Loucy (cell line): ENCODE data around the gene EZR.
A peak's percentile ranks its signal among the peaks of the same experiment; 100 is the strongest.

ENCODE experiments used
- H2AFZ ChIP-seq: fragments of 200-600 bp; sonication (generic); 2 replicates; pipeline ENCODE4 v1.6.0; 2016; ENCODE audit warnings: antibody characterized with exemption, mild to moderate bottlenecking, low read length, moderate library complexity
- H3F3A ChIP-seq: fragments of 200-600 bp; 2 replicates; pipeline ENCODE4 v1.6.0; 2016; ENCODE audit warnings: antibody characterized with exemption, low read depth, mild to moderate bottlenecking
- H3K27me3 ChIP-seq: fragments of 200-600 bp; sonication (generic); 2 replicates; pipeline ENCODE4 v1.6.1; 2014; ENCODE audit warnings: low read length, mild to moderate bottlenecking; ENCODE audit not compliant: insufficient read depth, poor library complexity, severe bottlenecking
- H3K36me3 ChIP-seq: fragments of 200-600 bp; sonication (generic); 2 replicates; pipeline ENCODE4 v1.6.1; 2016; ENCODE audit warnings: low read length; ENCODE audit not compliant: insufficient read depth
- H3K4me1 ChIP-seq: fragments of 200-600 bp; sonication (generic); 2 replicates; pipeline ENCODE4 v1.5.1; 2014; ENCODE audit warnings: low read length, mild to moderate bottlenecking; ENCODE audit not compliant: insufficient read depth, poor library complexity, severe bottlenecking
- H3K4me2 ChIP-seq: fragments of 200-600 bp; sonication (generic); 2 replicates; pipeline ENCODE4 v1.6.0; 2014; ENCODE audit warnings: antibody characterized with exemption, low read length, low read depth, mild to moderate bottlenecking; ENCODE audit not compliant: poor library complexity, severe bottlenecking
- H3K4me3 ChIP-seq: fragments of 200-600 bp; sonication (generic); 2 replicates; pipeline ENCODE4 v1.5.1; 2014; ENCODE audit warnings: low read length, mild to moderate bottlenecking, mixed read lengths; ENCODE audit not compliant: poor library complexity, severe bottlenecking
- H3K79me2 ChIP-seq: fragments of 200-600 bp; sonication (generic); 2 replicates; pipeline ENCODE4 v1.6.1; 2014; ENCODE audit warnings: low read length; ENCODE audit not compliant: insufficient read depth
- H3K9ac ChIP-seq: fragments of 200-600 bp; sonication (generic); 2 replicates; pipeline ENCODE4 v1.6.0; 2014; ENCODE audit warnings: mild to moderate bottlenecking, low read depth, low read length, moderate library complexity; ENCODE audit not compliant: poor library complexity, severe bottlenecking
- H3K9me2 ChIP-seq: fragments of 200-600 bp; sonication (generic); replicated peaks from 2 replicates; pipeline ENCODE4 v1.6.1; 2016; ENCODE audit warnings: low read depth, low read length, mixed read lengths
- H3K9me3 ChIP-seq: fragments of 200-600 bp; sonication (generic); 2 replicates; pipeline ENCODE4 v1.6.1; 2014; ENCODE audit warnings: mild to moderate bottlenecking, antibody characterized with exemption, low read length, low read depth; ENCODE audit not compliant: insufficient read depth
- H4K20me1 ChIP-seq: fragments of 200-600 bp; sonication (generic); 2 replicates; pipeline ENCODE4 v1.6.0; 2014; ENCODE audit warnings: antibody characterized with exemption, low read length, mild to moderate bottlenecking; ENCODE audit not compliant: insufficient read depth, poor library complexity, severe bottlenecking
- CTCF ChIP-seq: fragments of 200-600 bp; sonication (generic); conservative IDR thresholded peaks from 2 replicates; pipeline ENCODE4 v1.5.1; 2014; ENCODE audit warnings: mild to moderate bottlenecking, antibody characterized with exemption, low read length
- EZH2phosphoT487 ChIP-seq: fragments of 200-600 bp; IDR thresholded peaks from 2 replicates; pipeline ENCODE4 v1.6.1; 2018; ENCODE audit warnings: antibody characterized with exemption, mild to moderate bottlenecking, moderate library complexity, borderline replicate concordance

The EZR gene

GRCh38 chr6:158819977-158820622, 932 bp upstream of the EZR start:
- Histone ChIP-seq H3K36me3 (no peaks in the 10 kb centered on the region), H3K4me3 (no peak overlapping the region), H2AFZ (no peak overlapping the region), H3K9me3 (no peaks in the 10 kb centered on the region), H3K4me2 (no peak overlapping the region), H3K27me3 (no peaks in the 10 kb centered on the region), H3K9ac (no peak overlapping the region), H3K4me1 (peaks cover 28% of the 10 kb centered on the region), H4K20me1 (peaks cover 29% of the 10 kb centered on the region), H3K79me2 (peaks cover 29% of the 10 kb centered on the region), H3F3A (no peaks in the 10 kb centered on the region), H3K9me2 (no peaks in the 10 kb centered on the region)
- TF ChIP-seq EZH2phosphoT487 (no peak), CTCF (no peak)

- peak overlapping the region; percentile 78 for H3K4me3 ChIP-seq
- peak overlapping the region; percentile 28 for H3K4me2 ChIP-seq
Observed at GRCh38 chr6:158818581-158819212, 471 bp downstream of the EZR start.

More at GRCh38 chr6:158818581-158819212, 471 bp downstream of the EZR start:
- TF ChIP-seq CTCF (no peak), EZH2phosphoT487 (no peak)
- no peaks in the 10 kb centered on the region for H3K9me2 ChIP-seq
- no peaks in the 10 kb centered on the region for H3K36me3 ChIP-seq
- no peaks in the 10 kb centered on the region for H3K27me3 ChIP-seq
- no peaks in the 10 kb centered on the region for H3K9me3 ChIP-seq
- peaks cover 41% of the 10 kb centered on the region for H4K20me1 ChIP-seq
- peak overlapping the region; percentile 72 for H3K9ac ChIP-seq
- H2AFZ ChIP-seq, result peak overlapping the region; percentile 96; the same call in 1 of the 2 replicates
- H3F3A ChIP-seq, result no peaks in the 10 kb centered on the region
- peaks cover 42% of the 10 kb centered on the region for H3K4me1 ChIP-seq
- peaks cover 43% of the 10 kb centered on the region for H3K79me2 ChIP-seq
